SK-N-SH treated with all-trans-retinoic acid at 6 μM for 48 hours (cell line): ENCODE measurements around the gene ATG13.

Experiments used
- ATAC-seq: fragments of 200-7000 bp; cut with Tn5 transposase; 3 replicates; pipeline ENCODE4 v1.9.1; 2020; ENCODE audit warnings: mild to moderate bottlenecking, moderate library complexity
- ARNTL ChIP-seq: fragments of 450-650 bp; formaldehyde crosslinking; IDR thresholded peaks from 2 replicates; pipeline ENCODE4 v1.5.0; 2020; ENCODE audit warnings: low read depth, mild to moderate bottlenecking, moderate library complexity, borderline replicate concordance
- BACH2 ChIP-seq: fragments of 250-450 bp; sonication (Bioruptor Pico); IDR thresholded peaks from 2 replicates; pipeline ENCODE4 v1.9.0; 2021; ENCODE audit warnings: mild to moderate bottlenecking, borderline replicate concordance
- CREB5 ChIP-seq: fragments of 250-450 bp; sonication (Bioruptor Pico); IDR thresholded peaks from 2 replicates; pipeline ENCODE4 v1.5.1; 2020; ENCODE audit warnings: low read depth, mild to moderate bottlenecking, moderate library complexity
- CSDC2 ChIP-seq: fragments of 250-450 bp; sonication (Bioruptor Pico); IDR thresholded peaks from 2 replicates; pipeline ENCODE4 v1.5.0; 2020; ENCODE audit warnings: mild to moderate bottlenecking, moderate library complexity
- ESRRG ChIP-seq: fragments of 250-450 bp; sonication (Bioruptor Pico); IDR thresholded peaks from 2 replicates; pipeline ENCODE4 v1.6.1; 2021; ENCODE audit warnings: mild to moderate bottlenecking
- GLIS3 ChIP-seq: fragments of 250-450 bp; sonication (Bioruptor Pico); IDR thresholded peaks from 2 replicates; pipeline ENCODE4 v1.5.0; 2020; ENCODE audit warnings: mild to moderate bottlenecking, moderate library complexity
- ISL1 ChIP-seq: fragments of 250-450 bp; sonication (Bioruptor Pico); IDR thresholded peaks from 2 replicates; pipeline ENCODE4 v2.1.2; 2022; ENCODE audit warnings: mild to moderate bottlenecking, moderate library complexity
- OSR1 ChIP-seq: fragments of 250-450 bp; sonication (Bioruptor Pico); IDR thresholded peaks from 2 replicates; pipeline ENCODE4 v1.8.0; 2022; ENCODE audit warnings: moderate library complexity, mild to moderate bottlenecking, inconsistent platforms
- PATZ1 ChIP-seq: fragments of 250-450 bp; sonication (Bioruptor Pico); IDR thresholded peaks from 2 replicates; pipeline ENCODE4 v1.8.0; 2020; ENCODE audit warnings: mild to moderate bottlenecking, moderate library complexity, borderline replicate concordance
- RARB ChIP-seq: fragments of 250-450 bp; sonication (Bioruptor Pico); IDR thresholded peaks from 2 replicates; pipeline ENCODE4 v1.8.0; 2021; ENCODE audit warnings: mild to moderate bottlenecking, moderate library complexity
- SNAI2 ChIP-seq: fragments of 250-450 bp; sonication (Bioruptor Pico); IDR thresholded peaks from 2 replicates; pipeline ENCODE4 v1.5.0; 2020; ENCODE audit warnings: mild to moderate bottlenecking, moderate library complexity
- TCF4 ChIP-seq: fragments of 250-450 bp; sonication (Bioruptor Pico); IDR thresholded peaks from 2 replicates; pipeline ENCODE4 v1.8.0; 2021; ENCODE audit warnings: mild to moderate bottlenecking, moderate library complexity, borderline replicate concordance
- TOX ChIP-seq: fragments of 250-450 bp; sonication (Bioruptor Pico); IDR thresholded peaks from 2 replicates; pipeline ENCODE4 v1.8.0; 2021; ENCODE audit warnings: mild to moderate bottlenecking, moderate library complexity, borderline replicate concordance
- TSHZ2 ChIP-seq: fragments of 250-450 bp; sonication (Bioruptor Pico); IDR thresholded peaks from 2 replicates; pipeline ENCODE4 v1.5.0; 2020; ENCODE audit warnings: mild to moderate bottlenecking, moderate library complexity
- ZC3H10 ChIP-seq: fragments of 250-450 bp; sonication (Bioruptor Pico); IDR thresholded peaks from 2 replicates; pipeline ENCODE4 v1.5.1; 2021; ENCODE audit warnings: mild to moderate bottlenecking, moderate library complexity
- ZFP3 ChIP-seq: fragments of 250-450 bp; sonication (Bioruptor Pico); IDR thresholded peaks from 2 replicates; pipeline ENCODE4 v1.5.0; 2020; ENCODE audit warnings: mild to moderate bottlenecking, moderate library complexity
- ZFP30 ChIP-seq: fragments of 450-650 bp; formaldehyde crosslinking; IDR thresholded peaks from 2 replicates; pipeline ENCODE4 v1.5.0; 2022; ENCODE audit warnings: mild to moderate bottlenecking, moderate library complexity
- ZNF565 ChIP-seq: fragments of 450-650 bp; formaldehyde crosslinking; conservative IDR thresholded peaks from 2 replicates; pipeline ENCODE4 v1.5.0; 2020; ENCODE audit warnings: low read depth, mild to moderate bottlenecking, moderate library complexity
- ZNF70 ChIP-seq: fragments of 450-650 bp; formaldehyde crosslinking; IDR thresholded peaks from 2 replicates; pipeline ENCODE4 v1.5.0; 2020; ENCODE audit warnings: mild to moderate bottlenecking, moderate library complexity
- ZNF8 ChIP-seq: fragments of 450-650 bp; formaldehyde crosslinking; IDR thresholded peaks from 2 replicates; pipeline ENCODE4 v1.5.0; 2020; ENCODE audit warnings: mild to moderate bottlenecking, moderate library complexity

The ATG13 gene

GRCh38 chr11:46618837-46619236 lies 1.5 kb downstream of the ATG13 start:
- no peak for TF ChIP-seq ZFP3
- TF ChIP-seq ESRRG (CRISPR knock-in tag), result no peak
- TF ChIP-seq ZNF8, result no peak
- no peak for TF ChIP-seq ZNF565 (CRISPR knock-in tag)
- TF ChIP-seq PATZ1 (CRISPR knock-in tag), result no peak
- no peak for TF ChIP-seq BACH2 (CRISPR knock-in tag)
- TF ChIP-seq ZC3H10 (CRISPR knock-in tag), result no peak
- no peak for TF ChIP-seq ZNF70 (CRISPR knock-in tag)
- TF ChIP-seq ZFP30, result no peak
- no peak for ATAC-seq

- TF ChIP-seq ISL1 (CRISPR knock-in tag) (no peak), ZFP3 (no peak), ZNF8 (no peak), OSR1 (CRISPR knock-in tag) (no peak), RARB (CRISPR knock-in tag) (no peak), ZNF565 (CRISPR knock-in tag) (no peak), TOX (CRISPR knock-in tag) (no peak), ARNTL (CRISPR knock-in tag) (no peak), PATZ1 (CRISPR knock-in tag) (no peak), ESRRG (CRISPR knock-in tag) (no peak), ZC3H10 (CRISPR knock-in tag) (no peak)
- no peak for ATAC-seq
Measured at GRCh38 chr11:46625406-46625805, 8.1 kb downstream of the ATG13 start.

GRCh38 chr11:46628961-46629360 lies 11.6 kb downstream of the ATG13 start:
- TF ChIP-seq PATZ1 (CRISPR knock-in tag) (no peak), GLIS3 (CRISPR knock-in tag) (no peak), CSDC2 (CRISPR knock-in tag) (no peak), ESRRG (CRISPR knock-in tag) (no peak), BACH2 (CRISPR knock-in tag) (no peak), ZNF8 (no peak), ZFP30 (no peak), TCF4 (CRISPR knock-in tag) (no peak), SNAI2 (CRISPR knock-in tag) (no peak), TOX (CRISPR knock-in tag) (no peak), CREB5 (no peak)
- ATAC-seq, result no peak

- TF ChIP-seq TSHZ2 (CRISPR knock-in tag) (no peak), ZFP3 (no peak)
- ATAC-seq, result no peak
Measured at GRCh38 chr11:46630237-46630636, 12.9 kb downstream of the ATG13 start.
